Tibial nerve (tissue), 4 donors: ENCODE results near the gene ZFYVE9. TPM values are rescaled to one million over a fixed set of nuclear protein-coding genes. Genes with fewer than 3 reads are reported as not detected.

Experiments used
- DNase-seq, 2 donors: peaks; one replicate each; pipeline ENCODE4 v3.0.0-alpha.2; 2019; ENCODE audit warnings: low spot score in 2 of 2
- H3K27ac ChIP-seq, 4 donors: fragments of 200-600 bp; sonication (generic) in 3 of 4; one replicate each; pipeline ENCODE4 v1.5.1; 2017 to 2019; ENCODE audit warnings: mild to moderate bottlenecking in 1 of 4
- H3K27me3 ChIP-seq, 2 donors: fragments of 200-600 bp; sonication (generic) in 1 of 2; one replicate each; pipeline versions ENCODE4 v1.5.1 to v1.6.0; 2017 to 2019
- H3K36me3 ChIP-seq, 3 donors: fragments of 200-600 bp; sonication (generic); one replicate each; pipeline ENCODE4 v1.5.1; 2018 to 2019
- H3K4me1 ChIP-seq, 4 donors: fragments of 200-600 bp; sonication (generic) in 3 of 4; one replicate each; pipeline ENCODE4 v1.5.1; 2017 to 2019
- H3K4me3 ChIP-seq, 4 donors: fragments of 200-600 bp; sonication (generic) in 3 of 4; one replicate each; pipeline ENCODE4 v1.5.1; 2017 to 2019; ENCODE audit warnings: mild to moderate bottlenecking in 1 of 4, moderate library complexity in 1 of 4
- H3K9me3 ChIP-seq, 4 donors: fragments of 200-600 bp; sonication (generic) in 3 of 4; one replicate each; pipeline ENCODE4 v1.5.1; 2017 to 2019
- EP300 ChIP-seq, 2 donors: sonication (generic); formaldehyde crosslinking; IDR thresholded peaks; one replicate each; pipeline ENCODE4 v1.6.1; 2017; ENCODE audit warnings: antibody characterized with exemption in 2 of 2, mild to moderate bottlenecking in 1 of 2
- POLR2A ChIP-seq, 2 donors: fragments of 450-650 bp; IDR thresholded peaks; one replicate each; pipeline ENCODE4 v1.6.1; 2017; ENCODE audit warnings: antibody characterized with exemption in 2 of 2, mild to moderate bottlenecking in 2 of 2, moderate library complexity in 2 of 2
- WGBS, 2 donors: methylation state at CpG; one replicate each; pipeline ENCODE4 v1.1.5; 2018; 5-methylcytosine and 5-hydroxymethylcytosine counted together
- total RNA-seq, 4 donors: library from RNA; depleted of rRNA; stranded (reverse); fragments of >200 nt; gene quantifications; one replicate each; pipeline ENCODE4 v1.1.0, GENCODE V29; 2016
- TF ChIP-seq, protein P1 (sequence below), 5 experiments: fragments of 200-600 bp in 3 of 5; fragments of 450-650 bp in 2 of 5; sonication (generic) in 3 of 5; IDR thresholded peaks; one replicate each; pipeline ENCODE4 v1.5.1; 2016 to 2019; ENCODE audit warnings: antibody characterized with exemption in 5 of 5, mild to moderate bottlenecking in 3 of 5, moderate library complexity in 2 of 5

Gene ZFYVE9
- total RNA-seq, 4 donors from 2014 or later: 29.1 to 39.6 (median 35.0) TPM

GRCh38 chr1:52357397-52357796 is 215.5 kb downstream of the ZFYVE9 start:
- no peaks in the 10 kb centered on the region for H3K27me3 ChIP-seq
- TF ChIP-seq POLR2A (IDR thresholded peaks at IDR 0.05) (no peak), EP300 (IDR thresholded peaks at IDR 0.05) (no peak)
- TF ChIP-seq, protein P1, sequence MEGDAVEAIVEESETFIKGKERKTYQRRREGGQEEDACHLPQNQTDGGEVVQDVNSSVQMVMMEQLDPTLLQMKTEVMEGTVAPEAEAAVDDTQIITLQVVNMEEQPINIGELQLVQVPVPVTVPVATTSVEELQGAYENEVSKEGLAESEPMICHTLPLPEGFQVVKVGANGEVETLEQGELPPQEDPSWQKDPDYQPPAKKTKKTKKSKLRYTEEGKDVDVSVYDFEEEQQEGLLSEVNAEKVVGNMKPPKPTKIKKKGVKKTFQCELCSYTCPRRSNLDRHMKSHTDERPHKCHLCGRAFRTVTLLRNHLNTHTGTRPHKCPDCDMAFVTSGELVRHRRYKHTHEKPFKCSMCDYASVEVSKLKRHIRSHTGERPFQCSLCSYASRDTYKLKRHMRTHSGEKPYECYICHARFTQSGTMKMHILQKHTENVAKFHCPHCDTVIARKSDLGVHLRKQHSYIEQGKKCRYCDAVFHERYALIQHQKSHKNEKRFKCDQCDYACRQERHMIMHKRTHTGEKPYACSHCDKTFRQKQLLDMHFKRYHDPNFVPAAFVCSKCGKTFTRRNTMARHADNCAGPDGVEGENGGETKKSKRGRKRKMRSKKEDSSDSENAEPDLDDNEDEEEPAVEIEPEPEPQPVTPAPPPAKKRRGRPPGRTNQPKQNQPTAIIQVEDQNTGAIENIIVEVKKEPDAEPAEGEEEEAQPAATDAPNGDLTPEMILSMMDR (IDR thresholded peaks at IDR 0.05): no peak
- H3K4me1 ChIP-seq: peaks cover 0 to 10% (median 2%) of the 10 kb centered on the region in 4 donors
- WGBS, 2 donors: 93 to 96% methylated on average over 7 to 8 of the region's 9 CpGs
- no peaks in the 10 kb centered on the region for H3K9me3 ChIP-seq
- peaks cover 16 to 99% (median 60%) of the 10 kb centered on the region in 3 donors for H3K36me3 ChIP-seq
- H3K27ac ChIP-seq: no peak overlapping the region
- H3K4me3 ChIP-seq: no peak overlapping the region
- no peak for DNase-seq

DNA sequence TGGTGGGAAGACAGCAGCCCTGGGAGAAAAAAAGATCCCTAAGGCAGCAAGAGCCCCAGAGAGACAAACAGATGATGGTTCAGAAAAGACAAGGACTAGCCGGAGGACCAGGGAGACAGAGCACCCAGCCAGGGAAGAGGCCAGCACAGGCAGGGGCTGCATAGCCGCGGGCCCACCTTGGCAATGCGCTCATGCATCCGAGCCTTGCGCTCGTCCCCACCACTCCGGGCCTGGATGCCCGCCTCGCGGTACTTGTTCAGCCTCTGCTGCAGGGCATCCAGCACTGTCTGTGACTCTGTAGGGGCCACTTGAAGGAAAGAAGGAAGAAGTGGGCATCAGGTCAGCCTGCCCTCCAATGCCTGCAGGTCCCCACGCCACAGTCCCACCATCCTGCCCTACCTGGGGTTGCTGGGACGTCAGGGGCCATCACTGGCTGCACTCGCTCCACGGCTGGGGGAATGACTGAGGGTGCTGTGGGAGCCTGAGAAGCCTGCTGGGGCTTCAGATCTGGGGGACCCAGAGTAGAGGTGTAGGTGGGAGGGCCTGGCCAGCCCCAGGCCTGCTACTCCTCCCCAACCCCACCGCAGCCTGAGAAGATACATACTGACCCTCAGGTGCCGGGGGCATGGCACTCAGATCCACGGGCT is 217.1 kb downstream of the ZFYVE9 start:
- H3K9me3 ChIP-seq: no peaks in the 10 kb centered on the region
- 91 to 94% methylated on average over 14 to 18 of the region's 18 CpGs for WGBS, 2 donors
- H3K4me3 ChIP-seq: no peak overlapping the region
- H3K36me3 ChIP-seq: peaks cover 16 to 93% (median 63%) of the 10 kb centered on the region in 3 donors
- no peak overlapping the region for H3K27ac ChIP-seq
- no peak for DNase-seq
- H3K4me1 ChIP-seq: peaks cover 0 to 8% (median under 1%) of the 10 kb centered on the region in 4 donors
- TF ChIP-seq EP300 (IDR thresholded peaks at IDR 0.05) (no peak), POLR2A (IDR thresholded peaks at IDR 0.05) (no peak)
- TF ChIP-seq, protein P1 (IDR thresholded peaks at IDR 0.05): no peak
- H3K27me3 ChIP-seq: no peaks in the 10 kb centered on the region

GRCh38 chr1:52359676-52360594 is 218.0 kb downstream of the ZFYVE9 start:
- DNase-seq: no peak
- WGBS, 2 donors: 77 to 86% methylated on average over 24 of the region's 24 CpGs
- Histone ChIP-seq H3K27me3 (no peaks in the 10 kb centered on the region), H3K27ac (peak overlapping the region in 2 of 4 donors; percentile 4 to 56), H3K36me3 (peaks cover 16 to 85% (median 62%) of the 10 kb centered on the region in 3 donors), H3K9me3 (no peaks in the 10 kb centered on the region), H3K4me1 (peaks cover 0 to 18% (median 7%) of the 10 kb centered on the region in 4 donors), H3K4me3 (no peak overlapping the region)
- TF ChIP-seq, protein P1 (IDR thresholded peaks at IDR 0.05): no peak
- no peak for TF ChIP-seq EP300 (IDR thresholded peaks at IDR 0.05)

- WGBS, 2 donors: 42 to 46% methylated on average over 7 of the region's 7 CpGs
- no peak overlapping the region for H3K4me3 ChIP-seq
- no peaks in the 10 kb centered on the region for H3K9me3 ChIP-seq
- H3K4me1 ChIP-seq: peaks cover 0 to 21% (median 10%) of the 10 kb centered on the region in 4 donors
- no peak for TF ChIP-seq POLR2A (IDR thresholded peaks at IDR 0.05)
- TF ChIP-seq, protein P1 (IDR thresholded peaks at IDR 0.05): no peak
- no peak for TF ChIP-seq EP300 (IDR thresholded peaks at IDR 0.05)
- H3K36me3 ChIP-seq: peaks cover 12 to 79% (median 55%) of the 10 kb centered on the region in 3 donors
- no peaks in the 10 kb centered on the region for H3K27me3 ChIP-seq
- no peak for DNase-seq
- peak overlapping the region in 2 of 4 donors; percentile 4 to 56 for H3K27ac ChIP-seq
Observed at GRCh38 chr1:52360595-52360968, 218.7 kb downstream of the ZFYVE9 start.
